Natural killer cell treated with Interleukin-12 subunit alpha and Interleukin-12 subunit beta and Interleukin-15 and Interleukin-18, amount 100 ng/mL, for 72 hours (primary cell): ENCODE data around the gene PRKCH. TPM values are rescaled to one million over a fixed set of nuclear protein-coding genes. Genes with fewer than 3 reads are reported as not detected.

Source experiments
- ATAC-seq, 2 donors: fragments of 150-1000 bp; cut with Tn5 transposase in 1 of 2; sonication (Bioruptor Pico), chemical (Tn5 transposase) in 1 of 2; 2 replicates each; pipeline ENCODE4 v1.10.0; 2021
- DNase-seq: peaks from one replicate; pipeline ENCODE4 v3.0.0; 2022; ENCODE audit warnings: low spot score
- H3K27ac Mint-ChIP-seq, 2 donors: 1 replicate in 1 of 2; 2 replicates in 1 of 2; pipeline ENCODE4 v1.8.0; 2022; ENCODE audit warnings: mixed read lengths in 2 of 2, mild to moderate bottlenecking in 1 of 2, moderate library complexity in 1 of 2
- H3K27me3 Mint-ChIP-seq, 2 donors: 1 replicate in 1 of 2; 2 replicates in 1 of 2; pipeline ENCODE4 v1.8.0; 2022; ENCODE audit warnings: mixed read lengths in 2 of 2
- H3K36me3 Mint-ChIP-seq: one replicate; pipeline ENCODE4 v1.8.0; 2022; ENCODE audit warnings: mixed read lengths
- H3K4me1 Mint-ChIP-seq, 2 donors: 1 replicate in 1 of 2; 2 replicates in 1 of 2; pipeline ENCODE4 v1.8.0; 2022; ENCODE audit warnings: low read depth in 2 of 2, mixed read lengths in 2 of 2, mild to moderate bottlenecking in 1 of 2
- H3K4me3 Mint-ChIP-seq: one replicate; pipeline ENCODE4 v1.8.0; 2022; ENCODE audit warnings: mixed read lengths
- H3K9me3 Mint-ChIP-seq: 2 replicates; pipeline ENCODE4 v1.8.0; 2022; ENCODE audit warnings: mixed read lengths
- total RNA-seq, 2 donors: library from RNA; stranded (reverse); gene quantifications; one replicate each; pipeline ENCODE4 v1.2.3, GENCODE V29; 2022

The PRKCH gene
- total RNA-seq, 2 donors from 2014 or later: 182 to 216 TPM

GRCh38 chr14:61566537-61567225 is 245.3 kb downstream of the PRKCH start:
- Mint-ChIP-seq H3K4me3 (peak overlapping the region; percentile 32), H3K27ac (peak overlapping the region; percentile 99 to 100), H3K4me1 (peaks cover 81 to 90% of the 10 kb centered on the region in 2 donors)

GRCh38 chr14:61567838-61568571 is 246.6 kb downstream of the PRKCH start:
- no peak for ATAC-seq
- peak overlapping the region; percentile 99 to 100 for H3K27ac Mint-ChIP-seq
- H3K4me3 Mint-ChIP-seq: peak overlapping the region; percentile 75
- H3K36me3 Mint-ChIP-seq: no peaks in the 10 kb centered on the region
- H3K4me1 Mint-ChIP-seq: peaks cover 79 to 86% of the 10 kb centered on the region in 2 donors
- peak; percentile 39 for DNase-seq
- no peaks in the 10 kb centered on the region for H3K9me3 Mint-ChIP-seq
- H3K27me3 Mint-ChIP-seq: no peaks in the 10 kb centered on the region

More at GRCh38 chr14:61566537-61567225, 245.3 kb downstream of the PRKCH start:
- Mint-ChIP-seq H3K27me3 (no peaks in the 10 kb centered on the region), H3K9me3 (no peaks in the 10 kb centered on the region), H3K36me3 (no peaks in the 10 kb centered on the region)
- ATAC-seq (no peak), DNase-seq (peak; percentile 41)

GRCh38 chr14:61568572-61569011 is 247.2 kb downstream of the PRKCH start:
- H3K27ac Mint-ChIP-seq: peak overlapping the region; percentile 99 to 100
- DNase-seq (peak; percentile 70), ATAC-seq (peak; percentile 67 to 68)
- peaks cover 73 to 80% of the 10 kb centered on the region in 2 donors for H3K4me1 Mint-ChIP-seq
- no peaks in the 10 kb centered on the region for H3K36me3 Mint-ChIP-seq
- H3K4me3 Mint-ChIP-seq: peak overlapping the region; percentile 80
- no peaks in the 10 kb centered on the region for H3K27me3 Mint-ChIP-seq
- no peaks in the 10 kb centered on the region for H3K9me3 Mint-ChIP-seq

DNA sequence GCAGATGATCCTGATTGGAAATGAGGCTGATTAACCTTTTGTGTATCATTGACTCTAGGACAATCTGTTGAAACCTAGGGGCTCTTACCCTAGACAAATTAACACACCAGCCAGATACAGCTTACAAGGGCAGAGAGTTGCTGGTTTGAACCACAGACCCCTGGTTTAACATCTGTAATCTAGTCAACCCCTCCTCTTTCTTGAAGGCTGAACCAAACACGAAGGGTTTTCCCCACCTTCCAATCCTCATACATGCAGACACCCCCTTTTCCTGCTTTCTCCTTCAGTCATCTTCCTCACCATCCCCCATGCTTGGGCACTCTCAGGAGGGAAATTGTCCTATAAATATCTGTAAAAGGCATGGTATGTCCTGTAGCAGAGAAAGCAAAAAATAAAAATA is 247.9 kb downstream of the PRKCH start:
- Mint-ChIP-seq H3K4me1 (peaks cover 66 to 73% of the 10 kb centered on the region in 2 donors), H3K36me3 (no peaks in the 10 kb centered on the region), H3K9me3 (no peaks in the 10 kb centered on the region), H3K27ac (peak overlapping the region; percentile 99 to 100), H3K4me3 (peak overlapping the region; percentile 80), H3K27me3 (no peaks in the 10 kb centered on the region)
- DNase-seq (peak; percentile 45), ATAC-seq (peak in 1 of 2 donors; percentile 36)

GRCh38 chr14:61569812-61570548 is 248.6 kb downstream of the PRKCH start:
- DNase-seq (peak; percentile 87), ATAC-seq (peak; percentile 82 to 91)
- Mint-ChIP-seq H3K4me1 (peaks cover 62 to 68% of the 10 kb centered on the region in 2 donors), H3K27me3 (no peaks in the 10 kb centered on the region), H3K4me3 (peak overlapping the region; percentile 80), H3K9me3 (no peaks in the 10 kb centered on the region), H3K36me3 (no peaks in the 10 kb centered on the region), H3K27ac (peak overlapping the region; percentile 99 to 100)

DNA sequence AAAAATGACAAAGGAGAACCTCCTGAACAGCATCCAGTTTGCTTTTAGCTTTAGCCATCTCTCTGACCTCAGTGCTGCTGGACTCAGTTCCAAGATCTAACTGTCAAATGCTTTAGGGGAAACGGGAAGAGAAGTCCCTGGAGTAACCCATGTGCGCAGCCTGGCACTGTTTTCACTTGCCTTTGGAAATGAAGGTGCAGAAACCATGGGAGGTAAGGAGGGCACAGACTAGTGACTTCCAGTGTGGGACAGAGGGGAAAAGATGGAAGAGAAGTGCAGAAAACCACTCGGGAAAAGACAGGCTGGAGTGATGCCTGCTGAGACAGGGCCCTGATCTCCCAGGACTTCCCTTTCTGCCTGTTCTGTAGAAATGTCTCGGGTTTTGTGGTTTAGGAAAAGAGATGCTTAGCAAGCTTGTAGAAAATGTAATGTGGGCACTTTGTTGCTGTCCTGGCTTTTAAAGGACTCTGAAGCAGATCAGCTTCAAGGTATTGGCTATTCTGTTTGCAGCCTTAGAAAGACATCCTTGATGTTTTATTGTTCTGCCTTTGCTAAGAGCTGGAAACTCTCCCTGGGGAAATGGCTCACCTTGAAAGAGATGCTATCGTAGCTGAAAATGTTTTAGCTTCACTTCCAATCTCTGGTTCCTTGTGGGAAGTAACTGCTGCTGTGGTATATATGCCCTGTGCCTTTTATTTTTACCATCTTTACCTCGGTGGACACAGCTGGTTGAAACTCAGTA is 249.3 kb downstream of the PRKCH start:
- H3K4me3 Mint-ChIP-seq: peak overlapping the region; percentile 80
- no peaks in the 10 kb centered on the region for H3K9me3 Mint-ChIP-seq
- DNase-seq (peak; percentile 8), ATAC-seq (no peak)
- H3K4me1 Mint-ChIP-seq: peaks cover 57 to 65% of the 10 kb centered on the region in 2 donors
- peak overlapping the region; percentile 99 to 100 for H3K27ac Mint-ChIP-seq
- H3K36me3 Mint-ChIP-seq: no peaks in the 10 kb centered on the region
- no peaks in the 10 kb centered on the region for H3K27me3 Mint-ChIP-seq

DNA sequence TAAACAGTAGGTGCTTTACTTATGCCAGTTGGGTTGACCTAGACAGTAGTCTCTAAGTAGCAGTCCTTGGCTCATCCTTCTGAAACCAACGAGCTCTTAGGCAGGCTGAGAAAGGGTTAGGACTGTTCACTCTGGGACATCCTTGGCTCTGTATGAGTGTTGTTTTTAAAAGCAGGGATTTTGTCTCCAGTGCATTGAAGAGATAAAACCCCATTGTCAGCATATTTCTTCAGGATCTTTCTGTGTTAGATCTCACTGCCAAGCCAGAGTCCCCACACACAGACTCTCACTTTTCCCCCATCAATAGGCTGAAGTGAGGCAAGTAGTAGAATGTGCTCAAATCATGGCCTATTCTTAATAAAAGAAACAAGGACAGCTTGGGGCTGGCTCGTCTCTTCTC is 250.5 kb downstream of the PRKCH start:
- Mint-ChIP-seq H3K27ac (peak overlapping the region; percentile 13 to 100), H3K4me1 (peaks cover 54 to 55% of the 10 kb centered on the region in 2 donors), H3K4me3 (no peak overlapping the region), H3K36me3 (no peaks in the 10 kb centered on the region), H3K27me3 (no peaks in the 10 kb centered on the region), H3K9me3 (no peaks in the 10 kb centered on the region)
- no peak for DNase-seq
- ATAC-seq: no peak

GRCh38 chr14:61573321-61573720 is 251.9 kb downstream of the PRKCH start:
- peak overlapping the region in 1 of 2 donors; percentile 100 for H3K27ac Mint-ChIP-seq
- peaks cover 52 to 53% of the 10 kb centered on the region in 2 donors for H3K4me1 Mint-ChIP-seq

DNA sequence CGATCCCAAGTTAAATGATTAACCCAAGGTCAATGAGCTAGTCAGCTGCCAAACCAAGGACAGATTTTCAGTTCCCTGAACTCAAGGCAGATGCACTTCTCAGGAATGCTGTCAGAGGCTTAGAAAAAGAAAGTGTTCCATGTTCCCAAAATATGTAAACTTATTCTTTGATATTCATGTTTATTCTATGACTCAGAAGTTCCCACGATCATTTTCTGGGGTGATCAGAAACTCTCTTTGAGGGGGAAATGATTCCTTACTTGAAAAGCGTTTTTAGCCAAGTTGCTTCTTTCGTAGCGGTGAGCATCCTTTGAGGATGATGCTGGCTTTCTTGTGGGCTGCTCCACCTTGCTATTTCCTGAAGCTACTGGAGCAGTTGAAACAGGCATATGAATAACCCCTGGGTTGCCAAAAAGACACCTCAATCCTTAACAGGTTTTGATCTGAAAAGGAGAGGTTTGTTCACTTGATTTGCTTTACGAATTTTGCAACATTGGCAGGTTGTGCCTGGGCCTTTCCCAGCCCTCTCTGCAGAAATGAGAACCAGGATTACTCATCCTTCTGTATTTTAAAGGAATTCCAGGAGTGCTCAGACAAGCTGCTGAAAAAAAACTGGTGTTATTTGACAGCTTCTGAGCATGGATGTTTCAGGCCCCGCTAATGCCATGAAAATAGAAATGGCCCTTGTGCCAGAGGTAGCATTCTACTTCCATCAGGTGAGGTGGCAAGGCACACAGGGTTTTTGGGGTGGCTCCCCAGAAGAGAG is 252.6 kb downstream of the PRKCH start:
- DNase-seq: peak; percentile 40
- H3K27me3 Mint-ChIP-seq: no peaks in the 10 kb centered on the region
- peak overlapping the region in 1 of 2 donors; percentile 100 for H3K27ac Mint-ChIP-seq
- no peaks in the 10 kb centered on the region for H3K9me3 Mint-ChIP-seq
- H3K36me3 Mint-ChIP-seq: peaks cover 6% of the 10 kb centered on the region
- ATAC-seq: no peak
- no peak overlapping the region for H3K4me3 Mint-ChIP-seq
- H3K4me1 Mint-ChIP-seq: peaks cover 54% of the 10 kb centered on the region in 2 donors

More at GRCh38 chr14:61573321-61573720, 251.9 kb downstream of the PRKCH start:
- H3K27me3 Mint-ChIP-seq: no peaks in the 10 kb centered on the region
- no peak overlapping the region for H3K4me3 Mint-ChIP-seq
- ATAC-seq (no peak), DNase-seq (peak; percentile 32)
- no peaks in the 10 kb centered on the region for H3K9me3 Mint-ChIP-seq
- H3K36me3 Mint-ChIP-seq: peaks cover 6% of the 10 kb centered on the region

DNA sequence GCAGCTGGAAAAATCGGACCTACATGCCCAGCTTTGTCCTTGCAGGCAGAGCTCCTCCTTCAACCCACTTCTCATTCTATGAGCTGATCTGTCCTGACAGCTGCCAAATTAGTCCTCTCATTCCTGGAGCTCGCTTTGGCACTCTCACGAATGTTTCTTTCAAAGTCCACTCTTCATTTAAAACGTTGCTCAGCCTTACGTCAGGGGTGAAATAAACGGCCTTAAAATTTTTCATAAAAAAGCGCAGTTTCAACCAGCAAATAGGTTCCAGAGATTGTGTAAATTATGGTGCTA is 253.1 kb downstream of the PRKCH start:
- DNase-seq (no peak), ATAC-seq (no peak)
- Mint-ChIP-seq H3K4me1 (peaks cover 53 to 54% of the 10 kb centered on the region in 2 donors), H3K27ac (no peak overlapping the region), H3K27me3 (no peaks in the 10 kb centered on the region), H3K4me3 (no peak overlapping the region), H3K9me3 (no peaks in the 10 kb centered on the region), H3K36me3 (peaks cover 6% of the 10 kb centered on the region)

DNA sequence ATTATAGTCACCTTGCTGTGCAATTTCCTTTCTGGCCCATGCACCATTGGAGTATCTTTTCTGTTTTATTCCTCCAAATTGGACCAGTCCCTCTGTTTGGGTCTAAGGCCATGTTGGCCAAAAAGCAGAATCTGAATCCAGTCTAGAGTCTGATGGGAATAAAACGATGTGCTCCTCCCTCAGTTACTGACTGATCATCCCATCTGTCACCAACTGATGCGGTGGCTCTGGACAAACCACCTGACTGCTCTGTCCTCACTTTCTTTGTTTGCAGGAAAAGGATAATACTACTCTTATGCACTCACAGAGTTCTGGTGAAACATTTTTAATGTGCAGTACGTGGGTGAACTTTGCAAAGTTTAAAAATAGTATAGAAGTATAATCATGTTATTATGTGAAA is 253.7 kb downstream of the PRKCH start:
- H3K4me3 Mint-ChIP-seq: no peak overlapping the region
- DNase-seq: no peak
- H3K4me1 Mint-ChIP-seq: peaks cover 51% of the 10 kb centered on the region in 2 donors
- ATAC-seq: no peak
- H3K27ac Mint-ChIP-seq: no peak overlapping the region
- H3K9me3 Mint-ChIP-seq: no peaks in the 10 kb centered on the region
- H3K27me3 Mint-ChIP-seq: no peaks in the 10 kb centered on the region
- peaks cover 6% of the 10 kb centered on the region for H3K36me3 Mint-ChIP-seq

GRCh38 chr14:61575551-61576150 is 254.3 kb downstream of the PRKCH start:
- H3K4me1 Mint-ChIP-seq: peaks cover 45 to 51% of the 10 kb centered on the region in 2 donors
- H3K9me3 Mint-ChIP-seq: no peaks in the 10 kb centered on the region
- H3K4me3 Mint-ChIP-seq: no peak overlapping the region
- H3K27ac Mint-ChIP-seq: no peak overlapping the region
- peaks cover 6% of the 10 kb centered on the region for H3K36me3 Mint-ChIP-seq
- ATAC-seq (no peak), DNase-seq (no peak)
- no peaks in the 10 kb centered on the region for H3K27me3 Mint-ChIP-seq
